KOPT-K1 (cell line): ENCODE measurements around the gene WEE2.
"Not testable (repeated sequence)": the region's sequence is repeated elsewhere in the genome, so short reads cannot be mapped to it uniquely, and the experiment has no call there.

ENCODE experiments used
- H3K27ac ChIP-seq: fragments of 200-600 bp; sonication (generic); 2 replicates; pipeline ENCODE4 v1.5.1; 2016; ENCODE audit warnings: antibody characterized with exemption, mild to moderate bottlenecking, low read depth, low read length; ENCODE audit not compliant: poor library complexity, severe bottlenecking
- H3K36me3 ChIP-seq: fragments of 200-600 bp; sonication (generic); 2 replicates; pipeline ENCODE4 v1.5.1; 2017; ENCODE audit warnings: antibody characterized with exemption, mild to moderate bottlenecking, low read length, moderate library complexity; ENCODE audit not compliant: insufficient read depth
- H3K9me3 ChIP-seq: fragments of 200-600 bp; sonication (generic); 2 replicates; pipeline ENCODE4 v1.5.1; 2017; ENCODE audit warnings: antibody characterized with exemption, low read length, mild to moderate bottlenecking; ENCODE audit not compliant: insufficient read depth, poor library complexity, severe bottlenecking

The WEE2 gene

DNA sequence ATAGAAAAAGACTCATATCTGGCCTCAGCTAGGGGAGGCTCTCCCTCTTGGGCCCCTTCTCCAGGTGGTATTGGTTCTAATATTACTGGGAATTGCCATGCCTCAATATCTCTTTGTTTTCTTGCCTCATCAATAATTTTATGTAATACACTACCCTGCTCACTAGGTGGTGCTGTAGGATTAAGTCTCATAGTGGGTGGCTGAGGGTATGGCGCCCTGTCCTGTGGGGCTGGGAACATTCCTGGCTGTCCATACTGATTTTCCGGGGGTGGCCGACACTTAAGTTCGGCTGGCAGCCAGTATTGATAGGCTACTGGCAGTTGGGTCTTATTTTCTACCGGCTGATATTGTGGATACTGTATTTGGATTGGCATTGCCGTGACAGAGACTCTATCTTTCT, 46.8 kb downstream of the WEE2 start:
- peaks cover 98% of the 10 kb centered on the region for H3K36me3 ChIP-seq
- H3K9me3 ChIP-seq, result peaks cover 34% of the 10 kb centered on the region

DNA sequence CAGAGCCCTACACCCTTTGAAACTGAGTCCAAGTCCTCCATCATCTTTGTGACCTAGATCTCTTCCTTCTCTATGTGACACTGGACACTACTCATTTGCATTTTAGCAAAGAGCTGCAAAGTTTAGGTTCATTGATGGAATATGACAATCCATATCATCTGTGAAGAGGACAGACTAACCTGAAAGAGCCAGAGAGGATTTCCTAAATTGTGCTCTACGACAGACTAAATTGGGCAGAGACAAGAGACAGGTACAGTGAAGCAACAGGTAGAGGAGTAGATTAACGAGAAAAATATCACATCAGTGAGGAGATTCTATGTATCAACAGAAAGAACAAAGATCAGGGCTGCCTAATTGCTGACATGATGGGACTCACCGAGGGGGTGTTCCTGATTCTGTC, 55.6 kb downstream of the WEE2 start, which contains the start of gene TAS2R3:
TSS of gene TAS2R3 (plus strand) at position 301 of the 400 bp plus-strand sequence. CDS start at position 363, 62 bp downstream.
- H3K36me3 ChIP-seq, result peaks cover 70% of the 10 kb centered on the region
- H3K9me3 ChIP-seq, result no peaks in the 10 kb centered on the region
- no peak within 1 kb of the TSS for H3K27ac ChIP-seq

More for the DNA sequence above, 46.8 kb downstream of the WEE2 start:
- H3K27ac ChIP-seq, result no peak overlapping the region

DNA sequence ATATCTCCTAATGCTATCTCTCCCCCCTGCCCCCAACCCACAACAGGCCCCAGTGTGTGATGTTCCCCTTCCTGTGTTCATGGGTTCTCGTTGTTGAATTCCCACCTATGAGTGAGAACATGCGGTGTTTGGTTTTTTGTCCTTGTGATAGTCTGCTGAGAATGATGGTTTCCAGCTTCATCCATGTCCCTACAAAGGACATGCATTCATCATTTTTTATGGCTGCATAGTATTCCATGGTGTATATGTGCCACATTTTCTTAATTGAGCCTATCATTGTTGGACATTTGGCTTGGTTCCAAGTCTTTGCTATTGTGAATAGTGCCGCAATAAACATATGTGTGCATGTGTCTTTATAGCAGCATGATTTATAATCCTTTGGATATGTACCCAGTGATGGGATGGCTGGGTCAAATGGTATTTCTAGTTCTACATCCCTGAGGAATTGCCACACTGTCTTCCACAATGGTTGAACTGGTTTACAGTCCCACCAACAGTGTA, 62.0 kb downstream of the WEE2 start:
- not testable (repeated sequence) for H3K27ac ChIP-seq, H3K9me3 ChIP-seq
- peaks cover 11% of the 10 kb centered on the region; the same call in 1 of the 2 replicates for H3K36me3 ChIP-seq

DNA sequence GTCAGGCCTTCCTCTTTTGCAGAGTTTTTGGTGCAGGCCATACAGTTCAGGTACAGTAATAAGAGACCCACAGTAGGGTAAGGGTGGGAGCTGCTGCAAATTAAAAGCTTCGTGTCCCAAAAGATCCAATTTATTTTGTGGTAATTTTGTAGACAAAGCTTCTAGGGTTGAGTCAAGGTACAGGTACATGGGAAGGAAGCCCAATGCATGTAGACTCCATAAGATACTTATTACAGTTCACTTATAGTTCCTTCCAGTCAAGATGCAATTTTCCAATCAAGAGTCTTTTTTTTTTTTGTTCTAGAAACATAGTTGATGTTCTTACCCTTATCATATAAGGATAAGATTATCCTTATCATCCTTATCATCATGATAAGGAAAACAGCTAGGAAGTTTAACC, 68.2 kb downstream of the WEE2 start, which contains the start of gene TAS2R4:
TSS of gene TAS2R4 (plus strand) at position 301 of the 400 bp plus-strand sequence. CDS start 1,815 bp downstream, outside the sequence.
- Histone ChIP-seq H3K36me3 (peaks cover 48% of the 10 kb centered on the region), H3K27ac (no peak within 1 kb of the TSS), H3K9me3 (no peaks in the 10 kb centered on the region)
